KMS-11 (cell line): ENCODE data around the gene PRR20G.
"Not testable (repeated sequence)": the region's sequence is repeated elsewhere in the genome, so short reads cannot be mapped to it uniquely, and the experiment has no call there.

ENCODE experiments used
- H2AFZ ChIP-seq: fragments of 200-600 bp; sonication (generic); 2 replicates; pipeline ENCODE4 v1.6.1; 2016; ENCODE audit warnings: antibody characterized with exemption, mixed run types, low read depth
- H3K27ac ChIP-seq: fragments of 200-600 bp; sonication (generic); 2 replicates; pipeline ENCODE4 v1.6.1; 2016; ENCODE audit warnings: mild to moderate bottlenecking, mixed run types
- H3K27me3 ChIP-seq: fragments of 200-600 bp; sonication (generic); 2 replicates; pipeline ENCODE4 v1.6.1; 2017; ENCODE audit warnings: mild to moderate bottlenecking, low read depth, mixed run types, moderate library complexity; ENCODE audit not compliant: insufficient read depth
- H3K36me3 ChIP-seq: fragments of 200-600 bp; sonication (generic); 2 replicates; pipeline ENCODE4 v1.6.1; 2017; ENCODE audit warnings: mild to moderate bottlenecking, mixed run types; ENCODE audit not compliant: insufficient read depth
- H3K4me1 ChIP-seq: fragments of 200-600 bp; sonication (generic); 2 replicates; pipeline ENCODE4 v1.6.1; 2016; ENCODE audit warnings: mild to moderate bottlenecking, low read depth, mixed run types; ENCODE audit not compliant: poor library complexity, severe bottlenecking
- H3K4me2 ChIP-seq: fragments of 200-600 bp; sonication (generic); 2 replicates; pipeline ENCODE4 v1.7.0; 2016; ENCODE audit warnings: mild to moderate bottlenecking, mixed run types
- H3K4me3 ChIP-seq: fragments of 200-600 bp; sonication (generic); IDR thresholded peaks from 2 replicates; pipeline ENCODE4 v1.6.1; 2017; ENCODE audit warnings: low read depth, low read length, mixed read lengths; ENCODE audit not compliant: insufficient read depth
- H3K79me2 ChIP-seq: fragments of 200-600 bp; sonication (generic); 2 replicates; pipeline ENCODE4 v1.6.1; 2016; ENCODE audit warnings: low read depth, mixed run types; ENCODE audit not compliant: insufficient read depth
- H3K9ac ChIP-seq: fragments of 200-600 bp; sonication (generic); 2 replicates; pipeline ENCODE4 v1.6.1; 2016; ENCODE audit warnings: mild to moderate bottlenecking, mixed run types
- H4K20me1 ChIP-seq: fragments of 200-600 bp; sonication (generic); 2 replicates; pipeline ENCODE4 v1.6.1; 2016; ENCODE audit warnings: mild to moderate bottlenecking, mixed run types; ENCODE audit not compliant: insufficient read depth
- CTCF ChIP-seq: fragments of 200-600 bp; sonication (generic); conservative IDR thresholded peaks from 2 replicates; pipeline ENCODE4 v1.6.1; 2017; ENCODE audit warnings: low read depth, mild to moderate bottlenecking, antibody characterized with exemption, low read length, moderate library complexity, mixed read lengths

The PRR20G gene

GRCh38 chr3:127299276-127299675 is 11.4 kb upstream of the PRR20G start:
- peaks cover 9% of the 10 kb centered on the region for H3K4me1 ChIP-seq
- H3K27me3 ChIP-seq, result no peaks in the 10 kb centered on the region; the same call in 1 of the 2 replicates

GRCh38 chr3:127296959-127297358 is 9.1 kb upstream of the PRR20G start:
- Histone ChIP-seq H3K9ac (no peak overlapping the region), H3K79me2 (no peaks in the 10 kb centered on the region)
- TF ChIP-seq CTCF, result no peak

More at GRCh38 chr3:127299276-127299675, 11.4 kb upstream of the PRR20G start:
- no peaks in the 10 kb centered on the region for H3K79me2 ChIP-seq
- no peaks in the 10 kb centered on the region for H3K36me3 ChIP-seq
- H3K4me3 ChIP-seq, result no peak overlapping the region
- H3K9ac ChIP-seq, result no peak overlapping the region
- no peak overlapping the region for H2AFZ ChIP-seq
- no peak overlapping the region for H3K27ac ChIP-seq
- no peaks in the 10 kb centered on the region for H4K20me1 ChIP-seq
- H3K4me2 ChIP-seq, result no peak overlapping the region
- no peak for TF ChIP-seq CTCF

GRCh38 chr3:127296166-127296565 is 8.3 kb upstream of the PRR20G start:
- H3K79me2 ChIP-seq, result no peaks in the 10 kb centered on the region
- no peaks in the 10 kb centered on the region; the same call in 1 of the 2 replicates for H3K27me3 ChIP-seq
- no peaks in the 10 kb centered on the region for H3K36me3 ChIP-seq
- no peaks in the 10 kb centered on the region for H4K20me1 ChIP-seq
- no peak overlapping the region for H3K9ac ChIP-seq
- no peak overlapping the region for H3K27ac ChIP-seq
- H3K4me3 ChIP-seq, result no peak overlapping the region
- no peak for TF ChIP-seq CTCF
- H3K4me2 ChIP-seq, result no peak overlapping the region
- no peak overlapping the region for H2AFZ ChIP-seq
- H3K4me1 ChIP-seq, result no peaks in the 10 kb centered on the region

More at GRCh38 chr3:127296959-127297358, 9.1 kb upstream of the PRR20G start:
- H3K36me3 ChIP-seq, result no peaks in the 10 kb centered on the region
- H3K4me2 ChIP-seq, result no peak overlapping the region
- H3K27me3 ChIP-seq, result no peaks in the 10 kb centered on the region; the same call in 1 of the 2 replicates
- H2AFZ ChIP-seq, result no peak overlapping the region
- no peaks in the 10 kb centered on the region for H4K20me1 ChIP-seq
- no peak overlapping the region for H3K27ac ChIP-seq
- no peak overlapping the region for H3K4me3 ChIP-seq
- H3K4me1 ChIP-seq, result no peaks in the 10 kb centered on the region

- not testable (repeated sequence) for H3K27ac ChIP-seq, H3K9ac ChIP-seq, H3K4me3 ChIP-seq, H3K79me2 ChIP-seq, H2AFZ ChIP-seq, H3K4me2 ChIP-seq, H4K20me1 ChIP-seq, H3K27me3 ChIP-seq, H3K4me1 ChIP-seq, H3K36me3 ChIP-seq
These were observed 5.8 kb upstream of the PRR20G start for GRCh38 chr3:127293650-127294049.

- H3K27me3 ChIP-seq, result no peaks in the 10 kb centered on the region
- no peaks in the 10 kb centered on the region for H3K4me1 ChIP-seq
- TF ChIP-seq CTCF, result no peak
- H3K4me2 ChIP-seq, result no peak overlapping the region
- H2AFZ ChIP-seq, result no peak overlapping the region
- H4K20me1 ChIP-seq, result no peaks in the 10 kb centered on the region
- H3K79me2 ChIP-seq, result no peaks in the 10 kb centered on the region
- H3K36me3 ChIP-seq, result no peaks in the 10 kb centered on the region
- no peak overlapping the region for H3K27ac ChIP-seq
- no peak overlapping the region for H3K9ac ChIP-seq
- H3K4me3 ChIP-seq, result no peak overlapping the region
These were observed 3.8 kb upstream of the PRR20G start for GRCh38 chr3:127291611-127292010.
